NOMO-1 treated with dmso at 0.1 percent for 144 hours (cell line): ENCODE results near the gene SLC5A3.

Source experiments
- DNase-seq: peaks from one replicate; lab custom pipeline; 2025; ENCODE audit not compliant: unreplicated experiment; lab: John Stamatoyannopoulos, UW

Gene SLC5A3

GRCh38 chr21:34073032-34073748 is at the start of gene SLC5A3, which contains the start of gene MRPS6:
SLC5A3 (plus strand) TSS chr21:34073578; CDS start chr21:34095199, 21,621 bp downstream.
MRPS6 (plus strand) TSS chr21:34073578; CDS start chr21:34073701, 123 bp downstream.
- peak; percentile 72 for DNase-seq

GRCh38 chr21:34023691-34024373 is 49.5 kb upstream of the SLC5A3 start:
- no peak for DNase-seq

GRCh38 chr21:34024374-34024693 is 49.0 kb upstream of the SLC5A3 start:
- no peak for DNase-seq

- DNase-seq: no peak
Observed at GRCh38 chr21:34027721-34028461, 45.5 kb upstream of the SLC5A3 start.

- DNase-seq: no peak
Observed at GRCh38 chr21:34029743-34030528, 43.4 kb upstream of the SLC5A3 start.

- no peak for DNase-seq
Observed at GRCh38 chr21:34031835-34032370, 41.5 kb upstream of the SLC5A3 start.

GRCh38 chr21:34034369-34035014 is 38.9 kb upstream of the SLC5A3 start:
- DNase-seq: no peak

- DNase-seq: no peak
Observed at GRCh38 chr21:34035619-34036354, 37.6 kb upstream of the SLC5A3 start.

GRCh38 chr21:34037009-34037795 is 36.2 kb upstream of the SLC5A3 start:
- DNase-seq: no peak

- no peak for DNase-seq
Observed at GRCh38 chr21:34039678-34040382, 33.5 kb upstream of the SLC5A3 start.

- no peak for DNase-seq
Observed at GRCh38 chr21:34042735-34043134, 30.6 kb upstream of the SLC5A3 start.

- DNase-seq: no peak
Observed at GRCh38 chr21:34043333-34043732, 30.0 kb upstream of the SLC5A3 start.

GRCh38 chr21:34046917-34047316 is 26.5 kb upstream of the SLC5A3 start:
- no peak for DNase-seq

- DNase-seq: no peak
Observed at GRCh38 chr21:34047835-34048234, 25.5 kb upstream of the SLC5A3 start.

GRCh38 chr21:34052171-34052570 is 21.2 kb upstream of the SLC5A3 start:
- DNase-seq: no peak

GRCh38 chr21:34054259-34054658 is 19.1 kb upstream of the SLC5A3 start:
- DNase-seq: no peak

- DNase-seq: no peak
Observed at GRCh38 chr21:34055615-34056014, 17.8 kb upstream of the SLC5A3 start.

- no peak for DNase-seq
Observed at GRCh38 chr21:34061983-34062382, 11.4 kb upstream of the SLC5A3 start.
